HG02943 (cell line): Measurements from ENCODE around the gene GNAI1.
"Not testable (repeated sequence)": the region's sequence is repeated elsewhere in the genome, so short reads cannot be mapped to it uniquely, and the experiment has no call there.

Source experiments
- ATAC-seq: cut with Tn5 transposase; IDR thresholded peaks from one replicate; pipeline ENCODE4 v1.9.1; 2021; ENCODE audit warnings: mild to moderate bottlenecking, low read depth, moderate library complexity; ENCODE audit not compliant: unreplicated experiment

Gene GNAI1

GRCh38 chr7:80154656-80155333 is 20.2 kb downstream of the GNAI1 start:
- no peak for ATAC-seq

DNA sequence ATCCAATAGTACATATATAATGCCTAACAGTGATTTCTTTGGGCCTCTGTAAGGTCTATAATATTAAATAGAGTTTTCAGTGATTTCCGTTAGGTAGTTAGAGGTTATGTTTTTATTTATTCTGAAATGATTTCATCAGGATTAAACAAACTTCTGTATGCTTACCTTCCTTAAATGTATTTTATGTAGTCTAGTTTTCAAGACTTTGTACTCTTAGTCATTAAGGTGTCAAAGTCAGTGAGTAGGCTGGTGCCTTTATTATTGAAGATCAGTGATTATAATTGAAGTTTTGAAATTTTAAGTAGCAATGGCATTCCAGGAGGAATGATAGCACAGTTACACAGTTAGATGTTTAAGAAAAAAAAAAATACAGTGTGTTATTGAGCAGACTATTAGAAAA is 20.7 kb downstream of the GNAI1 start:
- no peak for ATAC-seq

DNA sequence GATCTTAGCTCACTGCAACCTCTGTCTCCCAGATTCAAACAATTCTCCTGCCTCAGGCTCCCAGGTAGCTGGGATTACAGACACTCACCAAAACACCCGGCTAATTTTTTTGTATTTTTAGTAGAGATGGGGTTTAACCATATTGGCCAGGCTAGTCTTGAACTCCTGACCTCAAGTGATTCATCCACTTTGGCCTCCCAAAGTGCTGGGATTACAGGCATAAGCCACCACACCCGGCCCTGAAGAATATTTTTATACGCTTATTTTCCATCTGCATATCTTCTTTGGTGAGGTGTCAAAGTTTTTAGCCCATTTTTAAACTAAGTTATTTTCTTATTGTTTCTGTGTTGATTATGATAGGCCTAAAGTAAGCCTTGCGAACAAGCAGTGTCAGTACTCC is 23.1 kb downstream of the GNAI1 start:
- not testable (repeated sequence) for ATAC-seq

DNA sequence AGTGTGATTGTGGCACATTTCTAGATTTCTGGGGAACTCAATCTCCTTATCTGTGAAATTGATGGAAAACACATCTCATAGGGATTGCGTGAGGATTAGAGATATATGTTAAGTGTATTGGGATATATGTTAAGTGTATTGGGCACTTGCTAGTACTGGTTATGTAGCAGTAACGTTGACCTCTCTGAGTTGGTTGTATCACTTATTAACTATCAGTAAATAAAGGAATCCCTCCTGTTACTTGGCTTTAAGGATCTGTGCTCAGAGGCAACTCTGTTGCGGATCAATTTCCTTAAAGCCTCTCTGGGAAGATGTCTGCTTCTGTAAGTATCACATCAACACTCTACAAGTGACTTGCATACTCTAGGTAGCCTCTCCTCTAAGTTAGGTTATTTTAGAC is 25.2 kb downstream of the GNAI1 start:
- no peak for ATAC-seq

DNA sequence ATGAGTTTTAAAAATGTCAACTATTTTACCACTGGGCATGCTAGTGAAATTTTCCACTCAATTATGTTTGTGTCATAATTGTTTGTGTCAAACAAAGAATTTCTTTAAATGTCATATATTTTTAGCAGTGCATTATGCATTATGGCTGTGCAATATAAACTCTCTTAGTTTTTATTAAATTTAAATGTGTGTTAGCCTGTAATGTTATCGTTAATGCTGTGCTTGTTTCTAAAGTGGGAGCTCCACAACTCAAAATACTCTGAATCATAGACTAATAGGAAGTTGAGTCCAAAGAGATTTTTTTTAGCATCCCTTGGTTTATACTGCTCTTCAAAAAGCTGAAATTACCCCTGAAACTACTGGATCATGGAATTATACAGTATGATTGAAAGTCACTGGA is 26.8 kb downstream of the GNAI1 start:
- no peak for ATAC-seq

DNA sequence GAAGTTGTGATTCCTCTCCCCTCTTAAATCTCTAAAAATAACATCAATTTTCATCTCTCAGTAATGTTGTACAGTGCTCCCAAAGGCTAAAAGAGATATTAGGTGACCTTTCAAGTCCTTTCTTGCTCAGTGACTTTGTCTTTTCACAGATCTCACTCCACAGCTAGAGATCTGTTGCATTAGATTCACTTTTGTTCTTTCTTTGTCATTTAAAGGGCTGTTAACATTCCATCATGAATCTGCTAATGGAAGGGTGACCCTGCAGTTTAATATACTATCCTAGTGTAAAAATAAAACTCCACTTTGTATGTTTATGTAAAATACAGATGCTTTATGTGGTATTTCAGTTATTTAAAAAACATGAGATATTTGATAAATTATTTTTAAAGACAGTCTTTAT is 30.5 kb downstream of the GNAI1 start:
- ATAC-seq, result no peak

DNA sequence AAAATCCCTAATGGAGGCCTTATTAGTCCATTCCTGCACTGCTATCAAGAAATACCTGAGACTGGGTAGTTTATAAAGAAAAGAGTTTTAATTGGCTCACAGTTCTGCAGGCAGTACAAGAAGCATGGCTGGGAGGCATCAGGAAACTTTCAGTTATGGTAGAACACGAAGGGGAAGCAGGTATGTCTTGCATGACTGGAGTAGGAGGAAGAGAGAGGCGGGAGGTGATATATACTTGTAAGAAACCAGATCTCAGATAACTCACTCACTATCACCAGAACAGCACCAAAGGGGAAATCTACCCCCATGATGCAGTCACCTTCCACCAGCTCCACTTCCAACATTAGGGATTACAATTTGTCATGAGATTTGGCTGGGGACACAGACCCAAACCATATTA is 35.8 kb downstream of the GNAI1 start:
- ATAC-seq, result no peak

DNA sequence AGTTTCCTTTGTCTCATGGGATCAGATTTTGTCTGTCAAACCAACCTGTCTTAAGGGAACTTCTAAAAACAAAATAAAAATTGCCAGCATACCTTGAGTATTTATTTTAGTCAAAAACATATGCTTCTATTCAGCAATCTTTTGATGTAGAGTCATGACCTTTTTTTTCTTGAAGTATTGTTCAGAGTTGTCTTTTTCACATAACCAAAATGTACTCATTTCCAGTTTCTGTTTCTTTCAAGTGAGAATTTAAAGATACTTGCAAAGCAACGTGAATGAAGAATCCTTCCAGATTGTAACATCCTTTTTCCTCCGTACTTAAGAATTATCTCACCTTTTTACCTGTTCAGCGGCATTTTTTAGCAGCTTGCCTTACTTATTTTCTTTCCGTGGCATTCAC is 37.8 kb downstream of the GNAI1 start:
- ATAC-seq, result no peak

GRCh38 chr7:80175744-80176143 is 41.1 kb downstream of the GNAI1 start:
- no peak for ATAC-seq

- ATAC-seq, result no peak
Observed at GRCh38 chr7:80181411-80181810, 46.8 kb downstream of the GNAI1 start.

DNA sequence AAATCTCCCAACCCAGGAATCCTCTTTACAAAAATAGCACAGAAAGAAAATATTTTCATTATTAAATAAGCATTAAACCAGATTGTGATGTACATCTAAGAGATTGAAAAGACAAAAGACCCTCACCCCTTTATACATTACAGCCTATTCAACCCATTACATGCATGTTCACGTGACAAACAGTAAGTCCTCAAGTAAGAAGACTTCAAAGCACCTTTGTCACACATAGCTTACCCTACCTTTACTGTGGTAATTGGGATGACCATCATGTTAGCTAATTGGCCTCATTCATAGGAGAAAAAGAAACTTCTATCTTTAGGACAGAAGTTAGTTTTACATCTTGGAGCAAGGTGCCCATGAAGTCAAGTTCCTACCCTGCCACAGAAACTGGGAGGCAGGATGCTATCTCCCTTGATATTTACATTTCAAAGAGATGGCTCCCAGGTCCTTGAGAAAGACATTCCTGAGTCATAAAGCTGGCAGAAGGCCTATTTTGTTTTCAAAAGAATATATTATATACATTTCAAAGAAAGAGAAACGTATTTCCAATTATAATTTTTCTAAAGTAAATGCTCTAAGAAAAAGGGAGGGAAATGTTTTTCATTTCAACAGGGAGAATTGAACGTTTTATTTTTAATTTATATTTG is 48.1 kb downstream of the GNAI1 start:
- ATAC-seq, result no peak

DNA sequence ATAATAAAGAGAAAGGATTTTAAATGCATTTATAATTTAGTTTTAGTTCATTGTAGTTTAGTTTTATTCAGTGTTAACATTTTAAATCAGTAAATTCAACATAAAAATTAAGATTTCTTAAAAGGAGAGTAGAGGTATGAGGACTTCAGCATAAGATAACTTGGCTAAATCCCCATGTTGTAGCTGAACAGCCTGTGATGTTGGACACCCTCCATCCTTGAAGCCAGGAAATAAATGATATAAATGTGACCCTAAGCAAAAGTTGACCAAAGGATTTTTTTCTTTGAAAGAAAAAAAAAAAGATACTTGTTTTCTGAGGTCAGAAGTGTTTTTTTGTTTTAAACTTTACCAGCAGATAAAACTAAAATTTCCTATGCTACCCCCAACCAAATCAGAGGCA is 48.7 kb downstream of the GNAI1 start:
- ATAC-seq, result no peak

DNA sequence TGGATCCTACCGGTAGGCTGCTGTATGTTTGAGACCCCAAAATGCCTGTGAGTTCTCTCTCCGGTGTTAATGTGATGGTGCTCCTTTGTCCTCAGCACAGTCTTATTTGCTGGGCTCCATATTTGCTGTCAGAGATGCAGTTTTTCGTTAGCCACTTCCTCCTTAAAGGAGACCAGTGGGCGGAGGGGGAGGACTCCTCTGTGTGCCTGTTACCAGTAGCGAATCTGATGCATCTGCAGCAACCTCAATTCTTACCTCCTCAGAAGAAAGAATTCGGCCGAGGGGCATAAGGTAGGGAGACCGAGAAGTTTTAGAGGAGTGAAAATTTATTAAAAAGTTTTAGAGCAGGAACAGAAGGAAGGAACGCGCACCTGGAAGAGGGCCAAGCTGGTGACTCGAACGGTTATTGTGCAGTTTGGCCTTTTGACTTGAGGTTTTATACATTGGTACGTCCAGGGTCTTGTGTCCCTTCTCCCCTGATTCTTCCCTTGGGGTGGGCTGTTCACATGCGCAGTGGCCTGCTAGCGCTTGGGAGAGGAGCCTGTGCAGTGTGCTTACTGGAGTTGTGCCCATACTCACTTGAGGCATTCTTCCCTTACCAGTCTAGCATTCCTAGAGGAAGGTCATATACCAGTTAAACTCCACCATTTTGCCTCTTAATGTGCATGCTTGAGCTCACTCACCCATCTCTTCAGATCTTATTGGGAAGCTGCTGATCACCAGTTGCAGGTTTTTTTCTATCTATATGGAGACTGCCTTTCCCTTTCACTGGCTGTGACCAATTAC is 49.5 kb downstream of the GNAI1 start:
- ATAC-seq, result no peak

DNA sequence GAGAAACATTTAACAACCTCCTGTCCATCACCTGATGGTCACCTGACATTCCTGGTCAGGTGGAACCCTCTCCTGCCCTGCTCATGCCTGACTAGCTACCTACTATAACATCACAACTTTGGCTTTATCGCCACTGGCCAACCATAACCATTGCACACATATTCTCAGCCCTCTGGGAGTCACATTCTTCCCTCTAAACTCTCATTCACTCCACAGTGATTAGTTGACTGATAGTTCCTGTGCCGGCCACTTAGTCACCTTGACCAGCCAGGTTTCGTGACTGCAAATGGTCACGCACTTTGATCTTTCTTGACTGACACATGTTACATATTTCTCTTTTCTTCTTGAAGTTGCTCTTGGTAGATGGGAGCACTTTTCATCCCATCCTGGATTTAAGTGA is 50.1 kb downstream of the GNAI1 start:
- ATAC-seq, result no peak

DNA sequence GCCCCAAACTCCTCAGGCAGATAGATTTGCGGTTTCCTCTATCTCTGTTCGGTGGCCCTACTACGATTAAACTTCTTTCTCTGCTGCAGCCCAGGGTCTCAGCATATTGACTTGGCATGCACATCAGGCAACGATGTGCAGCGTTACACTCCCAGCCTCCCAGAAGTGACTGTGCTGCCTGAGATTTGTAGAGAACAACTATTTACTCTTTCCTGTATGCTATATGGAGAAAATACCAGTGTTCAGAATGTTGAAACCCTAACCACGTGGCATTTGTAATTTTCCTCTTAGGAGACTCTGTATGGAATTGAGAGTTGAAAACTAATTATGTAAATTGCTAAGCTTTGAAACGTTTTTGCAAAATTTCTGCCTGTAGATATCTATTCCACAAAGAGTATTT is 50.9 kb downstream of the GNAI1 start:
- no peak for ATAC-seq

DNA sequence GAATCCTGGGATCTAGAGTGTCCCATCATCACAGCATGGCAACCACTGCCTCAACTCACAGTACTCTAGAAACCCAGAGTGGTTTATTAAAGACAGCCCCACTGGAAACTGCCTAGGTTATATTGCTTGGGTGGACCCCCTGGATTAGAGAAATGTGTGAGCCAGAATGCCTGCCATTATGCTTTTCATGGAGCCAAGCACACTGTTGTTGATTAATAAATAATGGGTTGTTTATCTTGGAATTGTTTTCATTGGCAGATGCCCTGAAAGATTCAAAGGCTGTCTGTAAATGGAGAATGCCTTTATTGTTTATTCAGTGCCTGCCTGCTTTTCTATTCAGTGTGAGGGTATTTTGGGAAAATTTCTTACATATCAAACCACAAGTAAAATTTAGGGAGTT is 52.1 kb downstream of the GNAI1 start:
- no peak for ATAC-seq

- ATAC-seq, result no peak
Observed at GRCh38 chr7:80187279-80187678, 52.6 kb downstream of the GNAI1 start.

GRCh38 chr7:80187727-80188126 is 53.1 kb downstream of the GNAI1 start:
- ATAC-seq, result no peak

DNA sequence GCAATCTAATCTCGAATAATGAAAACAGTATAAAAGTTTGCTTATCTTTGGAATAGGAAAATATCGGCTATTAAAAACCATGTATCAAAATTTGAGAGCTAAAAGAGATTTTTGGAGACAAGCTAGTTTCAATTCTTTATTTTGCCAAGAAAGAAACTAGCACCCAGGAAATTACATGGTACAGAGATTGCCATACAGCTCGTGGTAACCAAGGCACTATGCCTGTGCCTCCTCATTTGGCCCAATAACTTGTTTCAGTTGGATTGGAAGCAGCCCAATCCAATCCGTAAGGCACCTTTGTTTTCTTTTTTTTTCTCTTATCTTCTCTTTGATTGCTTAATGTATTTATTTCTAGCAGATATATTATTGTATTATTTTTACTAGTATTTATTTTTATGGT is 55.0 kb downstream of the GNAI1 start:
- ATAC-seq, result no peak

- ATAC-seq, result no peak
Observed at GRCh38 chr7:80197627-80198026, 63.0 kb downstream of the GNAI1 start.

DNA sequence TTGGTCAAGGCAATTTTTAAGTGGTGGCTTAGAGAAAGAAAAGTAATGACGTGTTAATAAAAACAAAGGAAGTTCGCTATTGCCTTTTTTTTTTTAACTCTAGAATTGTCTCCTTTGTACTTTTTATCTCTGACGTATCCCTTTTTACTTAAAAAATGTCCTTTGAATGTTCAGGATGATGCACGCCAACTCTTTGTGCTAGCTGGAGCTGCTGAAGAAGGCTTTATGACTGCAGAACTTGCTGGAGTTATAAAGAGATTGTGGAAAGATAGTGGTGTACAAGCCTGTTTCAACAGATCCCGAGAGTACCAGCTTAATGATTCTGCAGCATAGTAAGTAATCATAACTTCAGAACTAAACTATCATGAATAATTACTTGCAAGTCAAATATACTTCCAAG is 64.4 kb downstream of the GNAI1 start:
- no peak for ATAC-seq

- ATAC-seq, result no peak
Observed at GRCh38 chr7:80204454-80204853, 69.8 kb downstream of the GNAI1 start.
